ENCODE results near the gene GAB4. TPM values are rescaled to one million over a fixed set of nuclear protein-coding genes. Genes with fewer than 3 reads are reported as not detected.
"Not testable (repeated sequence)": the region's sequence is repeated elsewhere in the genome, so short reads cannot be mapped to it uniquely, and the experiment has no call there.

The GAB4 gene
- total RNA-seq, 1 donor from 2014 or later: not detected

DNA sequence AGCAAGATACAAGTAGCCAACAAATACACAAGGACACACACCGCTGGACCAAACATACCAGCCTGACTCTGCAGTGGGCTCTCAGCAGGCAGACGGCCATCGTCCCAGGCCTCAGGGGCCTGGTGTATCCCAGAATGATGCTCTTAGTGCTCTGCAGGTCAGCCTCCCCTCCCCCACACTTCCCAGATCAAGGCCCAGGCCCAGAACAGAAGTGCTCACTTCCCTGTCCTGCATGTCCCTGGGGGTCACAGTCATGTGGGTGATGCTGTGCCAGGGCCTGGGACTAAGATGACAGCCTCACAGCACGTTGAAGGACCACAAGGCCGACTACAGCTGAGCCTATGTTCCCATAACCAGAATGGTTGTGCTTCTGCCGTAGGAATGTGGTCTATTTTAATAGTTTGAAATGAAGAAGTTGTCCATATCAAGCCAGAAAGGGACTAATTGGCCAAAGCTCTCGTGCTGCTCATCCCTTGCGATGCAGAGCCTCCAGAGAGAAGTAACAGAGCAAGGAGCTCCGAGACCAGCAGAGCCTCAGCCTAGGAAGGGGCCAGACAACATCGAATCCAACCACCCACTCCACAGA is 48.6 kb downstream of the GAB4 start:
- DNase-seq (ENCODE audit: low read depth, low spot score): no peak

DNA sequence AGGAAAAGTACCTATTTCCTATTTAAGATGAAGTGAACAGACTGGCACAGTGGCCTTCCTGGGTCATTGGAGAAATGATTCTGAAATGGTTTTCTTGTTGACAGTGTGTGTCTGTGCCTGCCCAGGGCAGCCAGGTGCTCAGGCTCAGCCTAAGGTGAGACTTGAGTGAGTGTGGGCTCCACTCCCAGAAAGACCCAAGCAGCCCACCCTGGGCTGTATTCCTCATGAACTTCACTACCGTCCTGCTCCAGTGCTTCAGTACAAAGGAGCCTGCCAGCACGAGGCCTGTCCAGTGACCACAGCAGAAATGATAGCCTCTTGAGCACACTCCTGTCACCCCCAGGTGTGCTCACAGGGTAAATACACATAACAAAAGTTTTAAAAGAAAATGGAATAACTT is 49.5 kb downstream of the GAB4 start:
- no peak for DNase-seq (ENCODE audit: low read depth, low spot score)

DNA sequence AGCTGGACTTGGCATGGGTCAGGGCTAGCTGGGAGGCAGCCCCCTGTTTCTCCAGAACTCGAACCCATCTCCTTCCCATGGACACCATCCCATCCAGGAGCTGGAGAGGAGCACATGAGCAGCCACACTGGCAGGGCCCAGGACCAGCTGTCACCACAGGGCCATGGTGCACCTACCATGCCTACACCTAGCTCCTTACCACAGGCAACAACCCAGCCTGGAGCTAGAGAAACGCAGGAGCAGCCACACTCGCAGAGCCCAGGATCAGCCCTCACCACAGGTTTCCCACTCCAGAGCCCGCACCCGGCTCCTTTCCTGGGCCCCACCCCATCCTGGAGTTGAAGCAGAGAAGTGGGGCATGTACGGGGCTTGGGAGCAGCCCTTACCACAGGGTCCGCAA is 50.2 kb downstream of the GAB4 start:
- no peak for DNase-seq (ENCODE audit: low read depth, low spot score)

DNA sequence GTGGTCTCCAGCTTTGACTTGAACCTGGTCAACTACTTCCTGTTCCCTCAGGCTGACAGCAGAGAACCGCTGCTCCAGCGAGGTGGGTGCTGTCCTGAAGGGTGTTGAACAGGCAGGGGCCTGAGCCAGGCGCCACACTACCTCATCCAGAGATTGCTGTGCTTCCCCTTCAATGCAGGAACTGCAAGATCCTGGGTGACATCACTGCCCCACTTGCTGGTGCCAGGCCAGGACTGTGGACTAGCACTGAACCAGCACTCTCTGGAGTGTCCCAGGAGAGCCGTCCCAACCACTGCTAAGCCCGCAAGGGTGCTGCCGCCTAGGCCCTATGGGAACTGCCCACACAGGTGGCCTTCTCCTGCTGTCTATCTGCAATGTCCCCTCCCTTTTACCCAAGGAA is 51.7 kb downstream of the GAB4 start:
- no peak for DNase-seq (ENCODE audit: low read depth, low spot score)

DNA sequence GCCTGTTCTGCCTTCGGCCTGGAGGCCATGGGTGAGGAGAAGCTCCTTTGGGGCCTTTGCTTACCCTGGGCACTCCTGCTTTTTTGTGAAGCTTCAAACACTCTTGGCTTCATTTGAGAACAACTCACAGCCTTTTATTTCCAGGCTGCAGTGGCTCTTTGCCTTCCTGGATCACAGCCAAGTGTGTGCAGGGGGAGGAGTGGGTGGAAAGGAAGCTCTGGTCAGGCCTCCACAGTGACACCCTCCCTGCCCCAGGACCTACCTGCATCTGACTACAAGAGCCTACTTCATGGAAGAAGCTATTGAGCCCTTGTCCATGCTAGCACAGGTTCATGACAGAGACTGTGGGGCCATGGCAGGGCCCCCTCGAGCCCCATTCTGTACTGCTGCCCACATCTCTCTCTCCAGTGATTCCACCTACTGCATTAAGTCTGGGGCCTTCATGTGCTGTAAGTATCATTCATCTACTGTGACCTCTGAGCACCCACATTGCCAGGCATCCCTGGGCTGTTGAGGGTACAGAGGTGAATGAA is 52.3 kb downstream of the GAB4 start:
- no peak for DNase-seq (ENCODE audit: low read depth, low spot score)

DNA sequence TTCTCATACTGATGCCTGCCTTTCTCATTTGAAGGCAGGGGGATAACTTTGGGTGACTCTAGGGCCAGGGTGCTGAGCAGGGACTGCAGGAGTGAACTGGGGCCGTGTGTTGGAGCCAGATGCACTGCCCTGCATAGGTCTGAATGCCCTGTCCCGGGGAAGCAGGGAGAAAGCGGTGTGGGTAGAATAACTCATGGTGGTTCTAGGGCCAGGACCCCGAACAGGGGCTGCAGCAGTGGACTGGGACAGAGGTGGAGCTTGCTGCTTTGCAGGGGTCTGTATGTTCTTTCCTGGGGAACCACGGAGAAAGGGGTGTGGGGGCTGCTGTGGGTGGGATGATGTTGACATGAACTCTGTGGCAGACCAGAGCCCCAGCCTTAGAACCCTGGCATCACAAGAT is 52.9 kb downstream of the GAB4 start:
- no peak for DNase-seq (ENCODE audit: low read depth, low spot score)

DNA sequence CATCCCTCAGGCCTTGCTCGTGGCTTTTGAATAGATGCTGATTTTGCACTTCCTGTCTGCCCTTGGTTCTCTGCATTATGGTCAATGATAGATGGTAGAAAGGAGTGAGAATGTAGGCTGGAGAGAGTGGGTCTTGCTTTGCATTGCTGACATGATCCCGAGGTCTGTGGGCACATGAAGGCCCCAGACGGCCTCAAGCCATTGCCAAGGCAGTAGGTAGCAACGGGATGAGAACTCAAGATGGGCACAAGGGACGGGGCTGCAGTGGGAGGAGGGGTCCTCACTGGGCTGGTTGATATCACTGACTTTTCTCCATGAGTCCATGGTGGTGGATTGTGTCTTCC is 54.0 kb downstream of the GAB4 start:
- no peak for DNase-seq (ENCODE audit: low read depth, low spot score)

DNA sequence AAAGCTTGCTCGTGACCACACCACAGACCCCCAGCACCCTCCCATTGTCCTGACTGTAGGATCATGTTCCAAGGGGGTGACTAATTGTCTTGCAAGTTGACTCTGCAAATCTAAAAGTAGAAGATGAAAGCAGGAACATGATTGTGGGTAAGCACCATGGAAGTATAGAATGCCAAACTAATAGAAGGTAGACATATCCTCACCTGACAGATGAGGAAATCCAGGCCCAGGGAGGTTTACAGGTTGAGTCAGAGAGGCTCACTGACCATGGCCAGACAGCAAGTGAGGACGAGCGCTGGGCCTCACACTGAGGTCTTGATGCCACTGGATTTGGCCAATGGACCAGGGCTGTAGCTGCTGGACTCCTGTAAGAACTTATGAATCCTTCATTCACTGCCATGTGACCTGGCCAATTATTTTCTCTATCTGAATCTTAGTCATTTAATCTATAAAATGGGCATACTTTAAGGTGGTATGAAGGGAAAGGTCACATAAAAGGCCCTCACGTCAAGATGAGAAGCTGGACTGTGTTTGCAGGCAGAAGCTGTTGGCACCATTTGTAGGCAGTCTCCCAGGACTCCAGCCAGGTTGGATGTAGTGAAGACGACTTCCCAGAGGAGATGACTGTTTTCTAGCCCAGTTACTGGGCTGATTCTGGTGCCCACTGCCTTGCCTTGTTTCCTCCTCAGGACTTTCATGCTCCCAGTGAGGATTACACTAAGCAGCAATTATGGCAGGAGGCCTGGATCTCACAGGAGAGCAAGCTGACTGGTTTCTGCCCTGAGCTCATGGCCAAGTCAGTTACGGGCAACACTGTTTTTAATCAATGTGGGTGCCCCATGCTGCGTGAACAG is 54.6 kb downstream of the GAB4 start:
- no peak for DNase-seq (ENCODE audit: low read depth, low spot score)

DNA sequence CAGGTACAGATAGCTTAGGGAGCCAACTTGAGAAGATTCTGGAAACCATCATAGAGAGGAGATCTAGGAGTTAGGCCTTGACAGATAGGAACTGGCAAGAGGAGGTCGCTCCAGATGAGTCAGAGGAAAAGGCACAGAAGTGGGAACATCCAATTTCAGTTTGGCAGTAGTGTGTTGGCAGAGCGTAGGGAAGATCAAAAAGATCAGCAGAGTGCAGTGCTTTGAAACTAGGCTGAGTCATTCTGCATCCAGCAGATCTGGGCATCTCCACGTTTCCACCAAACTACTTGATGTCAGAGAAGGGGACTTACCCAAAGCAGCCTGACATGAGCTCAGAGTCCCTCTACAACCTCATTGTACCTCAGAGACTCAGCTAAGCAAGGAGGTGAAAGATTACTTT is 58.5 kb downstream of the GAB4 start:
- no peak for DNase-seq (ENCODE audit: low read depth, low spot score)

DNA sequence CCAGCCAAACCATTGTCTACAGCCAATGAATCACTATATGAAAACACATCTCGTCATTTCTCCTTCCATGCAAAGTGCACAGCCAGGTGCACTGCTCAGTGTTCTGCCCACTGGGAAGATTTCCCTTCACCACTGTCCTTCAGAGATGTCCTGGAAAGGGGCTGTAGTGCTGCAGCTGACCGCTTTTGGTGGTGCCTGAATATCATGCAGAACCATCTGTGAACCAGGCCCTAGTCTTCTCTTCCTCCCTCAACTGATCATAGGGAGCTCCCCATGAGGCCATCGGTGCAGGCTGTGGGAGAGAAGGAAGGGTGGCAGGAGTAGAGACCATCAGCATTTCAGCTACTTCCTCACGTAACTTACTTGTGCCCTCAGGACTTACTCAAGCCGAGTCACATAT is 70.2 kb downstream of the GAB4 start:
- no peak for DNase-seq (ENCODE audit: low read depth, low spot score)

DNA sequence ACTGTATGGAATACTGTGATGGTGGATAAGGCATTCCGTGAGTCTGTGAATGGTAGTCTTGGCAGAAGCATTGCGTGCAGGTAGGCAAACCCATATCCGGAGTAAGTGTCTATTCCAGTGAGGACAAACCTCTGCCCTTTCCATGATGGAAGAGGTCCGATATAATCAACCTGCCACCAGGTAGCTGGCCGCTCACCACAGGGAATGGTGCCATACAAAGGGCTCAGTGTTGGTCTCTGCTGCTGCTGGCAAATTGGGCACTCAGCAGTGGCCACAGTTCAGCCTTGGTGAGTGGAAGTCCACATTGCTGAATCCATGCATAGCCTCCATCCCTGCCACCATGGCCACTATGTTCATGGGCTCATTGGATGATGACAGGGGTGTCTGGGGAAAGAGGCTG is 70.8 kb downstream of the GAB4 start:
- DNase-seq (ENCODE audit: low read depth, low spot score): not testable (repeated sequence)

DNA sequence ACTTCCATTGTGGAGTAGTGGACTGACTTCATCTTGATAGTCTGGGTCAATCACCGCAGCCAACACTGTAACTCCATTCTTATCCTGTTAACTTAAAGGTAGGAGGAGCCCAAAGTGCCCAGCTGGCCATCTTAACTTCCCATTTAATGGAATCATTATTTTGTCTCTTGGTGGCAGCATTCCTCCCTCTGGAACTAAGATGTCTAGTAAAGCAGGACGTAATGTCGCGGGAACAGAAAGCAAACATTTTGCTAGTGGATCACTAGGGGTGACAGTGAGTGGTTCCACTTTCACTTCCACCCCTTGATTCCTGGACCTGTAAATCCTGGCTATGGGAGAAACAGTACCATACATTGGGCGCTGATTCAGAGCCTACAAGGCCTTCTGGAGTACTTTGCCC is 71.4 kb downstream of the GAB4 start:
- DNase-seq (ENCODE audit: low read depth, low spot score): no peak

DNA sequence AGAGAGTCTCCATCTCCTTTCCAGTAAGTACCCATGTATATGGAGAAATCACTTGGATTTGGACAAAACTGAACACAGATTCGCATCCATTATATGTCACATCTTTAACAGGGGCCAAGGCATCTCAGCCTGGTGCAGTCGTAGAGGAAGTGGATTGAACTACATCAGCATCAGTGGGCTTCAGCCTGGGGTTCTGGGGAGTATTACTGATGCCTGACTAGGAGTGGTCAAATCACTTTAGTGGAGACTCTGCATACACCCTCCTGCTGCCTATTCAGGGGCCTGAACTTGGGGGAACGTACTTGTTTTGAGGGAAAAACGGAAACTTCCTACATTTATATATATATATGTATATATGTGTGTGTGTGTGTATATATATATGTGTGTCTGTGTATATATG is 72.8 kb downstream of the GAB4 start:
- no peak for DNase-seq (ENCODE audit: low read depth, low spot score)

DNA sequence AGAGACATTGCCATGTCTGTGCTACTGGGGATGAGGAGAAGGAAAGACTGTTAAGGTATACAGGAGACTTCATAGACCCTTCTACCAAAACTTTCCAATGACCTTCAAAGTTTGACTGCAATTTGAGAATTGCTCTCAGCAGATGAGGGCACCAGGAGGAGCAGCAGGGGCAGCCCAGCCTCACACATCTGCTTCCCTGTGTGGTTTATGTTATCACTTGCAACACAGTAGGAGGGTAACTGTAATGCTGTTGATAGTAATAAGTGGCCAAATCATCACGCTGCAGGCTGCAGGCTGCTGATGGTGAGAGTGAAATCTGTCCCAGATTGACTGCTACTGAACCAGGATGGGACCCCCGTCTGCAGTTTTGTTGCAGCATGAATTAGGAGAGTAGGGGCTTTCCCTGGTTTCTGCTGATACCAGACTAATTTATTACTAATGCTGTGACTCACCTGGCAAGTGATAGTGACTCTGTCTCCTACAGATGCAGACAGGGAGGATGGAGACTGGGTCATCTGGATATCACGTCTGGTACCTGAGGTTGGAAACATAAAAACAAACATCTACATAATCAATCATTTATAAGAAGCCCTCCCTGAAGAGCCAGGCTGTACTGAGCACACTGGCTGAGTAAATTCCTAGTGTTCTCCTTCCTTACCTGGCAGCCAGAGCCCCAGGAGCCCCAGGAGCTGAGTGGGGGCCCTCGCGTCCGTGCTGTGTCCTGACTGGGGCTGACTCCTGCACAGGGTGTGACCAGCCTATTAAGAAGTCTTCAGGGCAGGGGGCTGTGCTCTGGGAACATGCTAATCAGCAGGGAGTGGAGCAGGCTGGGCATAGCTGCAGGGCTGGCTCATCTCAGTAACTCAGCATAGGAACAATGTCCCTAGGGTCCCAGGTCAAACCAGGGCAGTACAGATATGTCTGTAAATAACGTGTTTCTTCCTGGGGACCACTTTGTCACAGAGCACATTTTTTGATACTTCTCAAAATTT is 74.4 kb downstream of the GAB4 start:
- no peak for DNase-seq (ENCODE audit: low read depth, low spot score)

DNA sequence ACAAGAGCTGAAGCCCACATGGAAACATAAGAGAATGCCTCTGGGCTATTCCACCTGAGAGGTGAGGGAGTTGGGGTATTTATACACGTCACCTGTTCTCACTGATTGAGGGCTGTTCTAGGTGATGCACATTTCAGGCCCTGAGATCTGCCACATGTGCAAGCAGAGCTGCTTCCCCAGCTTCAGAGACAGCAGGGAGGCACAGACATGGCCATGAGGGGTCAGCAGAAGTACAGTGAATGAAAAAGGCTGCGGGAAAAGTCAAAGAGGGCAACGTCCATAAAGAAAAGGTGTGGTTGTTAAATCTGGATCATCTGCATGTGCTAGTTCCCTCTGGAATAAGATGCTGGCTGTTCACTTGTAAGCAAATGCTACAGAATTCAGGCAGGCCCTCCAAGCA is 75.4 kb downstream of the GAB4 start:
- no peak for DNase-seq (ENCODE audit: low read depth, low spot score)

DNA sequence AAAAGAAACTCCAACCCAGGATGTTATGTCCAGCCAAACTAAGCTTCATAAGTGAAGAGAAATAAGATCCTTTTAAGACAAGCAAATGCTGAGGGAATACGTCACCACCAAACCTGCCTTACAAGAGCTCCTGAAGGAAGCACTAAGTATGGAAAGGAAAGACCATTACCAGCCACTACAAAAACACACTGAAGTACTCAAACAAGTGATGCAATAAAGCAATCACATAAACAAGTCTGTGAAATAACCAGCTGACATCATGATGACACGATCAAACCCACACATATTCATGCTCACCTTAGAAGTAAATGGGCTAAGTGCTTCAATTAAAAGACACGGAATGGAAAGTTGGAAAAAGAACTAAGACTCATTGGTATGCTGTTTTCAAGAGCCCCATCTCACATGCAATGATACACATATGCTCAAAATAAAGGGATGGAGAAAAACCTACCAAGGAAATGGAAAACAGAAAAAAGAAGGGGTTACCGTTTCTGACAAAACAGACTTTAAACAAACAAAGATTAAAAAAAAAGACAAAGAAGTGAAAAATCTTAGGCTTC is 82.5 kb downstream of the GAB4 start:
- no peak for DNase-seq (ENCODE audit: low read depth, low spot score)

DNA sequence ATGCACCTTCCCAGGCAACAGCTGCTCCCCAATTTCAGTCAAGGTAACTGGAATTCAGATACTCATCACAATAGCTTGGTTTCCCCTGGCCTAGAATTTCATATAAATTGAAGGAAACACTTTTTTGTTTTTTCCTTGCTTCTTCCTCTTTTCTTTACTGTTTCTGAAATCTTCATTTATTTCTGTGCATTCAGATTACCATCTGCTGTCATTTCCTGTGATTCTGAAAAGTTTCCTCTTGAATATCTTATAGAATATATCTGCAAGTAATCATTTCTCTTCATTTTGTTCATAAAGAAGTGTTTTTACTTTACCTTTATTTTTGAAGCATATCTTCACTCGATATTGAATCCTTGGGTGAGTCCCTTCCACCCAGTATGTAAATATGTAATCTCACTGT is 85.3 kb downstream of the GAB4 start:
- no peak for DNase-seq (ENCODE audit: low read depth, low spot score)

DNA sequence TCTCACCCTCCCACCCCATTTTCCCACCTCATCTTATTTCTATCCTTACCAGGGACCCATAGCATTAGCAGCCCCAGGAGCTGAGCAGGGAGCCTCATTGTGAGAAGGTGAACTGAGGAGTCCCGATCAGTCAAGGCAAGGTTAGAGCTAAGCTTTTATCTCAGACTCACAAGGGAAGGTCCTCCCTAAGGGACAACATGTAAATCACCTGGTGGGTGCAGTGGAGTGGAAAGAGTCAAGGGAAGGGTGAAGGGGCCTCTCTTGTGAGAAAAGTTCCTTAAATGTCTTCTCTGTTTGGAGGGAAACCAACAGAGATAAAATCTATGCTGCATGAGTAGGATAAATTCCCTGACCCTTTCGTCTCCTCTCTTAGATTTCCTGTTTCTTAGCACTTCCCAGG is 85.9 kb downstream of the GAB4 start:
- DNase-seq (ENCODE audit: low read depth, low spot score): no peak

DNA sequence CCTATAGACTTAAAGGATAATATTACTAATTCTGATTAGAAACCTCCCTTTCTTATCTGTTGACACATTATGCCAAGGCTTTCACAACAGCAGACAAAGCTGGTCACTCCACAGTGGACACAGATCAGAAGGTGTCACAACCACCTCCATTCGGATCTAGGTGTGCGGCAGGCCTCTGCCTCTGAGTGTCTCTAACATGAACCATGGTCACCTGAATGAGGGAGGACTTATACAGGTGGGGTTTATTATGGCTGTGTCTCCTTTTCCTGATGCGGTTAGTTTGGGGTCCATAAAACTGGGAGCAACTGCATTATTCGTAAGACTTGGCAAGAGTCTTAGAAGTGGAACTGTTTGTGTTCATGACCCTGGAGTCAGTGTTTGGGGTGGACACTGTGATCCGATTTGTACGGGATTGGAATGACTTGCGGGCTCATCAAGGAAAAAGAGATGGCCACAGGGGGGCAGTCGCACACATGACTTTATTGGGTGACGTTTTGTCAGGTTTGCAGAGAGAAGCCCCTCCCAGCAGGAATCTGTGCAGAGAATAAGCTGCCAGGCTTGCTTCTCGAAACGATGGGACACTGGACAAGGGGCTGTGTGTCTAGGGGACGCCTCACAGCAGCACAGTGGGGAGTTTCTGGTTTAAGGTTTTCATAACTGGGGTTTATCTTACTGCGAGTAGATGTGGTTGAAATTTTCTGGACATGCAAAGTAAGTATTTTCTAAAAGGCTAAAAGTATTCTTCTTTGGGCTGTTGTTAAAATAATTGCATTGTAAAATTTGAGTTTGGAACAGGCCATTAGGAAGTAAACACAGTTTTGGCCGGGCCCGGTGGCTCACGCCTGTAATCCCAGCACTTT is 90.6 kb downstream of the GAB4 start:
- DNase-seq (ENCODE audit: low read depth, low spot score): peak; percentile 5

DNA sequence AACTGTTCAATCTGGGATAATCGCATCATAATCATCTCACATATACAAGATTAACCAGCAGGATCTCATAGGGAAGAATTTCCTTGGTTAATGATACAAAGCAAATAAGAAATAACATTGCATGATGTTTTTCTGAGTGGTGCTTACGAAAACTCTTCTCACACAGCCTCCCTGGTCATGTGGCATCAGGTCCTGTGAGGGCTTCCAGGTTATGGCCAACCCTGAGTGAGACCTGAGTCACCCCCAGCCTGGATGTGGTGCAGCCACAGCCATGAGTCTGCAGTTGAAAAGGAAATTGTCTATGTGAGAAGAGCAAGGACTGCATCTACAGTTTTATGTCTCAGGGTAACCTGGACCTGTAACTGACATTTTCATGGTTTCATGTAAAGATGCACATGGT is 92.3 kb downstream of the GAB4 start:
- no peak for DNase-seq (ENCODE audit: low read depth, low spot score)

DNA sequence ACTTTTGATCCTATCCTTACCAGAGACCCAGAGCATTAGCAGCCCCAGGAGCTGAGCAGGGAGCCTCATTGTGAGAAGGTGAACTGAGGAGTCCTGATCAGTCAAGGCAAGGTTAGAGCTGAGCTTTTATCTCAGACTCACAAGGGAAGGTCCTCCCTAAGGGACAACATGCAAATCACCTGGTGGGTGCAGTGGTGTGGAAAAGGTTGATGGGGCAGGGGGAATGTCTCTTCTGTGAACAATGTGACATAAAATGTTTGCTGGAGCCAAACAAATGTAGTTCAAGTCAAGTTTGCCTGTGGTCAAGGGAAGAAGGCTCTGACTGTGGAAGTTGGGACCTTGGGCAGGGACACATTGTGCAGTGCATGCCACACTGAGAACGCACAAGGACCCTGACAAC is 93.1 kb downstream of the GAB4 start:
- not testable (repeated sequence) for DNase-seq (ENCODE audit: low read depth, low spot score)

Data from pulmonary artery endothelial cell (primary cell).